ENCODE measurements around the gene PLA2G2D.

The PLA2G2D gene

GRCh38 chr1:20083178-20083944 is 36.0 kb downstream of the PLA2G2D start:
- no peak for DNase-seq

GRCh38 chr1:20082772-20083171 is 36.6 kb downstream of the PLA2G2D start:
- no peak for DNase-seq

GRCh38 chr1:20081353-20081810 is 38.0 kb downstream of the PLA2G2D start:
- DNase-seq = no peak

GRCh38 chr1:20080441-20081352 is 38.6 kb downstream of the PLA2G2D start:
- no peak for DNase-seq

GRCh38 chr1:20079661-20080305 is 39.6 kb downstream of the PLA2G2D start:
- no peak for DNase-seq

GRCh38 chr1:20078711-20079110 is 40.6 kb downstream of the PLA2G2D start:
- DNase-seq = no peak

- no peak for DNase-seq
These were observed 41.1 kb downstream of the PLA2G2D start for GRCh38 chr1:20078171-20078651.

- DNase-seq = no peak
These were observed 42.5 kb downstream of the PLA2G2D start for GRCh38 chr1:20076710-20077461.

GRCh38 chr1:20076223-20076622 is 43.1 kb downstream of the PLA2G2D start:
- no peak for DNase-seq

GRCh38 chr1:20075345-20075744 is 44.0 kb downstream of the PLA2G2D start:
- DNase-seq = no peak

- DNase-seq = no peak
These were observed 44.6 kb downstream of the PLA2G2D start for GRCh38 chr1:20074725-20075171.

- DNase-seq = no peak
These were observed 45.1 kb downstream of the PLA2G2D start for GRCh38 chr1:20074055-20074724.

- no peak for DNase-seq
These were observed 46.1 kb downstream of the PLA2G2D start for GRCh38 chr1:20073256-20073655.

GRCh38 chr1:20072771-20073170 is 46.6 kb downstream of the PLA2G2D start:
- no peak for DNase-seq

GRCh38 chr1:20071416-20071815 is 47.9 kb downstream of the PLA2G2D start:
- no peak for DNase-seq

GRCh38 chr1:20070357-20070756 is 49.0 kb downstream of the PLA2G2D start:
- no peak for DNase-seq

GRCh38 chr1:20069874-20070273 is 49.5 kb downstream of the PLA2G2D start, which contains the start of gene PLA2G5:
TSS of gene PLA2G5 (plus strand) at chr1:20070194. CDS start at chr1:20084831, 14,637 bp downstream.
- no peak for DNase-seq

- no peak for DNase-seq
These were observed 50.6 kb downstream of the PLA2G2D start for GRCh38 chr1:20068722-20069121.

- no peak for DNase-seq
These were observed 55.5 kb downstream of the PLA2G2D start for GRCh38 chr1:20063861-20064292.

Measured in NCI-H1694 (cell line).